Cardiac fibroblast (primary cell): Measurements from ENCODE around the gene NLGN4X.

ENCODE experiments used
- DNase-seq, 2 donors: peaks; one replicate each; pipeline versions ENCODE4 v3.0.0 to v3.0.0-alpha.2; 2010; ENCODE audit warnings: low read depth in 2 of 2
- H3K4me3 ChIP-seq, 2 donors: replicated peaks in 1 of 2; 1 replicate in 1 of 2; 2 replicates in 1 of 2; pipeline ENCODE4 v1.5.1; 2011; ENCODE audit warnings: low read depth in 2 of 2, low read length in 2 of 2, mild to moderate bottlenecking in 2 of 2, moderate library complexity in 1 of 2
- TF ChIP-seq, protein P1 (sequence below): IDR thresholded peaks from one replicate; pipeline ENCODE4 v1.5.1; 2011; ENCODE audit warnings: low read depth, mild to moderate bottlenecking, low read length, inconsistent platforms

The NLGN4X gene

GRCh38 chrX:6228720-6229119 is at the start of gene NLGN4X:
Gene NLGN4X (minus strand): TSS chrX:6228867. CDS start chrX:6151466, 77,401 bp downstream.
- TF ChIP-seq, protein P1, sequence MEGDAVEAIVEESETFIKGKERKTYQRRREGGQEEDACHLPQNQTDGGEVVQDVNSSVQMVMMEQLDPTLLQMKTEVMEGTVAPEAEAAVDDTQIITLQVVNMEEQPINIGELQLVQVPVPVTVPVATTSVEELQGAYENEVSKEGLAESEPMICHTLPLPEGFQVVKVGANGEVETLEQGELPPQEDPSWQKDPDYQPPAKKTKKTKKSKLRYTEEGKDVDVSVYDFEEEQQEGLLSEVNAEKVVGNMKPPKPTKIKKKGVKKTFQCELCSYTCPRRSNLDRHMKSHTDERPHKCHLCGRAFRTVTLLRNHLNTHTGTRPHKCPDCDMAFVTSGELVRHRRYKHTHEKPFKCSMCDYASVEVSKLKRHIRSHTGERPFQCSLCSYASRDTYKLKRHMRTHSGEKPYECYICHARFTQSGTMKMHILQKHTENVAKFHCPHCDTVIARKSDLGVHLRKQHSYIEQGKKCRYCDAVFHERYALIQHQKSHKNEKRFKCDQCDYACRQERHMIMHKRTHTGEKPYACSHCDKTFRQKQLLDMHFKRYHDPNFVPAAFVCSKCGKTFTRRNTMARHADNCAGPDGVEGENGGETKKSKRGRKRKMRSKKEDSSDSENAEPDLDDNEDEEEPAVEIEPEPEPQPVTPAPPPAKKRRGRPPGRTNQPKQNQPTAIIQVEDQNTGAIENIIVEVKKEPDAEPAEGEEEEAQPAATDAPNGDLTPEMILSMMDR: no peak
- H3K4me3 ChIP-seq: no peak within 1 kb of the TSS
- DNase-seq: no peak

- no peak for DNase-seq
- TF ChIP-seq, protein P1: no peak
- H3K4me3 ChIP-seq: no peak overlapping the region
These were observed 37.4 kb upstream of the NLGN4X start for GRCh38 chrX:6266041-6266440.

GRCh38 chrX:6262959-6263358 is 34.3 kb upstream of the NLGN4X start:
- no peak overlapping the region for H3K4me3 ChIP-seq
- TF ChIP-seq, protein P1: no peak
- no peak for DNase-seq

DNA sequence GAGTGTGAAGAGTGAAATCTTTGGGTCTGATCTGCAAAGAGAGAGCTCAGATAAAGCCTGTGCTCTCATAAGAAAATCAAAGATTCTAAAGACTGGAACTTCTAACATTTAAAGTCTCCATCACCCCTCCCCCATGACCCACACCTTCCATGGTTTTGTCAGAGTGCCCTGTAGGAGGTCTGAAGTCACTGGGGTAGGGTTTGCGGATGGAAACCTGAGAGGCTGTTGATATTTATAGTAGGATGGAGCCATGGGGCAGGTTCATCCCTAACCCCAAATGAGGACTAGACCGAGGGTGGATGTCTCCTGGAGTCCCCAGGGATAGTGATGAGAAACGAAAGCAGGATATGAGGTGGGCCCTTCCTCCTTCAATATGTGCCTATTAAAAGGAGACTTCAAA is 28.4 kb upstream of the NLGN4X start:
- no peak overlapping the region for H3K4me3 ChIP-seq
- no peak for DNase-seq
- TF ChIP-seq, protein P1: no peak

GRCh38 chrX:6244666-6245065 is 16.0 kb upstream of the NLGN4X start:
- TF ChIP-seq, protein P1: no peak

DNA sequence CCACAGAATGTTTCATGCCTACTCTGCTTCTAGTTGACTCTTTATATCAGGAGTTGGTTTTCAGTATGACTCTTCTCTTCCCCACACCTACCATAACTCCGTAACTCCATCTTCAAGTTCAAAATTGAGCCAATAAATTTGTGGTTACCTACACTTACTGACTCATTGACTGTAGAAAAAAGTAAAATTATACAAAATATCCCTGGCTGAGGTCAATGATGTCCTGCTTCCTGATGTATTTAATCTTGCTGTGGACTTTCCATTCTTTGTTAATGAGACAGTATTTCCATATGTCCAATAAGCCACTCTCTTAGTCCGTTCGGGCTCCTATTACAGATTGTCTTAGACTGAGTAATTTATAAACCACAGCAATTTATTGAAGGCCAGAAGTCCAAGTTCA is 9.9 kb upstream of the NLGN4X start:
- TF ChIP-seq, protein P1: no peak
- DNase-seq: no peak
- H3K4me3 ChIP-seq: no peak overlapping the region

More at GRCh38 chrX:6244666-6245065, 16.0 kb upstream of the NLGN4X start:
- no peak overlapping the region for H3K4me3 ChIP-seq
- DNase-seq: no peak

- TF ChIP-seq, protein P1: no peak
- DNase-seq: no peak
- no peak overlapping the region for H3K4me3 ChIP-seq
These were observed 732 bp downstream of the NLGN4X start for GRCh38 chrX:6227935-6228334.
